Esophagus muscularis mucosa (tissue), 4 donors: ENCODE measurements around the gene EEF2. TPM values are rescaled to one million over a fixed set of nuclear protein-coding genes. Genes with fewer than 3 reads are reported as not detected.

Experiments
- DNase-seq: peaks from one replicate; pipeline ENCODE4 v3.0.0-alpha.2; 2017; ENCODE audit errors: extremely low spot score
- H3K27ac ChIP-seq, 4 donors: fragments of 200-600 bp; sonication (generic); replicated peaks in 1 of 4; 1 replicate in 3 of 4; 2 replicates in 1 of 4; pipeline ENCODE4 v1.5.1; 2016 to 2019; ENCODE audit warnings: mild to moderate bottlenecking in 1 of 4
- H3K27me3 ChIP-seq, 4 donors: fragments of 200-600 bp; sonication (generic); one replicate each; pipeline versions ENCODE4 v1.5.1 to v1.6.0; 2016 to 2019
- H3K36me3 ChIP-seq, 4 donors: fragments of 200-600 bp; sonication (generic); one replicate each; pipeline ENCODE4 v1.5.1; 2016 to 2019
- H3K4me1 ChIP-seq, 4 donors: fragments of 200-600 bp; sonication (generic); one replicate each; pipeline ENCODE4 v1.5.1; 2016 to 2019
- H3K4me3 ChIP-seq, 4 donors: fragments of 200-600 bp; sonication (generic); 1 replicate in 2 of 4; 2 replicates in 2 of 4; pipeline ENCODE4 v1.5.1; 2016 to 2019; ENCODE audit warnings: mild to moderate bottlenecking in 4 of 4, moderate library complexity in 1 of 4
- H3K9me3 ChIP-seq, 4 donors: fragments of 200-600 bp; sonication (generic); 1 replicate in 3 of 4; 2 replicates in 1 of 4; pipeline ENCODE4 v1.5.1; 2016 to 2019
- CTCF ChIP-seq, 3 experiments: fragments of 200-600 bp in 2 of 3; fragments of 450-650 bp in 1 of 3; sonication (generic) in 2 of 3; IDR thresholded peaks; one replicate each; pipeline ENCODE4 v1.5.1; 2017 to 2019; ENCODE audit warnings: antibody characterized with exemption in 3 of 3, mild to moderate bottlenecking in 2 of 3, moderate library complexity in 1 of 3
- EP300 ChIP-seq: sonication (generic); formaldehyde crosslinking; IDR thresholded peaks from one replicate; pipeline ENCODE4 v1.6.1; 2017; ENCODE audit warnings: antibody characterized with exemption
- POLR2A ChIP-seq: fragments of 450-650 bp; IDR thresholded peaks from one replicate; pipeline ENCODE4 v1.6.1; 2017; ENCODE audit warnings: antibody characterized with exemption, moderate library complexity, mild to moderate bottlenecking, low read depth
- POLR2AphosphoS5 ChIP-seq, 2 donors: sonication (generic); formaldehyde crosslinking; IDR thresholded peaks; one replicate each; pipeline ENCODE4 v1.6.1; 2017; ENCODE audit warnings: antibody characterized with exemption in 2 of 2
- WGBS: methylation state at CpG from one replicate; pipeline ENCODE4 v1.1.5; 2018; 5-methylcytosine and 5-hydroxymethylcytosine counted together
- intact Hi-C: fragments of 100-400 bp; cut with DNase I; formaldehyde crosslinking; loops from one replicate; pipeline ENCODE4 v1.15.1; 2023
- total RNA-seq, 4 donors: library from RNA; depleted of rRNA; stranded (reverse); fragments of >200 nt; gene quantifications; one replicate each; pipeline versions ENCODE4 v1.1.0 to v1.2.1, GENCODE V29; 2016

Gene EEF2
- total RNA-seq, 4 donors from 2014 or later = 2,280 to 3,286 (median 2,635) TPM

- Histone ChIP-seq H3K9me3 (no peaks in the 10 kb centered on the region), H3K4me1 (peaks cover 37 to 70% (median 56%) of the 10 kb centered on the region in 4 donors), H3K4me3 (no peak overlapping the region), H3K27ac (peak overlapping the region; percentile 2 to 97 (median 50)), H3K27me3 (no peaks in the 10 kb centered on the region), H3K36me3 (peaks cover 70 to 74% (median 72%) of the 10 kb centered on the region in 4 donors)
- DNase-seq = no peak
- TF ChIP-seq EP300 = no peak
- TF ChIP-seq POLR2A = no peak
- no peak for TF ChIP-seq POLR2AphosphoS5 (IDR thresholded peaks at IDR 0.05)
- TF ChIP-seq CTCF (IDR thresholded peaks at IDR 0.05) = no peak
- 86% methylated on average over 30 of the region's 39 CpGs for WGBS
- intact Hi-C loops = loop anchor here (10.0 kb wide), 1 partner anchor 153 kb away; no protein-coding TSS in a partner anchor
These were observed 3.3 kb downstream of the EEF2 start for GRCh38 chr19:3981736-3982681.

GRCh38 chr19:3981373-3981735 lies 3.9 kb downstream of the EEF2 start:
- H3K27me3 ChIP-seq = no peaks in the 10 kb centered on the region
- intact Hi-C loops = loop anchor here (10.0 kb wide), 1 partner anchor 153 kb away; no protein-coding TSS in a partner anchor
- peak overlapping the region in 2 of 4 donors; percentile 93 to 97 for H3K27ac ChIP-seq
- H3K36me3 ChIP-seq = peaks cover 76 to 80% (median 78%) of the 10 kb centered on the region in 4 donors
- no peaks in the 10 kb centered on the region for H3K9me3 ChIP-seq
- TF ChIP-seq POLR2A = no peak
- TF ChIP-seq EP300 = no peak
- TF ChIP-seq CTCF (IDR thresholded peaks at IDR 0.05) = no peak
- TF ChIP-seq POLR2AphosphoS5 (IDR thresholded peaks at IDR 0.05) = no peak
- DNase-seq = no peak
- peaks cover 31 to 63% (median 51%) of the 10 kb centered on the region in 4 donors for H3K4me1 ChIP-seq
- no peak overlapping the region for H3K4me3 ChIP-seq
- 87% methylated on average over 10 of the region's 10 CpGs for WGBS

- TF ChIP-seq CTCF (IDR thresholded peaks at IDR 0.05) (no peak), POLR2AphosphoS5 (IDR thresholded peaks at IDR 0.05) (no peak), EP300 (no peak), POLR2A (no peak)
- intact Hi-C loops = loop anchor here (10.0 kb wide), 1 partner anchor 154 kb away; no protein-coding TSS in a partner anchor
- Histone ChIP-seq H3K36me3 (peaks cover 83 to 88% (median 86%) of the 10 kb centered on the region in 4 donors), H3K9me3 (no peaks in the 10 kb centered on the region), H3K4me3 (no peak overlapping the region), H3K27ac (peak overlapping the region in 1 of 4 donors; percentile 97), H3K27me3 (no peaks in the 10 kb centered on the region), H3K4me1 (peaks cover 25 to 60% (median 44%) of the 10 kb centered on the region in 4 donors)
- 90% methylated on average over 4 of the region's 31 CpGs for whole genome bisulfite sequencing
- no peak for DNase-seq
These were observed 4.7 kb downstream of the EEF2 start for GRCh38 chr19:3980353-3981251.

GRCh38 chr19:3979674-3980352 lies 5.5 kb downstream of the EEF2 start:
- no peaks in the 10 kb centered on the region for H3K27me3 ChIP-seq
- no peak overlapping the region for H3K4me3 ChIP-seq
- 93% methylated on average over 17 of the region's 25 CpGs for WGBS
- H3K4me1 ChIP-seq = peaks cover 23 to 58% (median 41%) of the 10 kb centered on the region in 4 donors
- intact Hi-C loops = loop anchor here (10.0 kb wide), 2 partner anchors 155 to 215 kb away; partner anchors contain the start of genes APBA3 and MRPL54
- H3K27ac ChIP-seq = no peak overlapping the region
- no peaks in the 10 kb centered on the region for H3K9me3 ChIP-seq
- DNase-seq = no peak
- peaks cover 83 to 95% (median 93%) of the 10 kb centered on the region in 4 donors for H3K36me3 ChIP-seq
- TF ChIP-seq POLR2AphosphoS5 (IDR thresholded peaks at IDR 0.05) (no peak), CTCF (IDR thresholded peaks at IDR 0.05) (no peak), POLR2A (no peak), EP300 (no peak)
